WTC11 (cell line): ENCODE measurements around the gene OGDH.

Source experiments
- GRHL2 ChIP-seq: fragments of 250-450 bp; sonication (Bioruptor Pico); IDR thresholded peaks from 2 replicates; pipeline ENCODE4 v1.8.0; 2022; ENCODE audit warnings: mild to moderate bottlenecking, moderate library complexity; ENCODE audit not compliant: insufficient replicate concordance, severe bottlenecking
- NFYB ChIP-seq: sonication (generic); formaldehyde crosslinking; conservative IDR thresholded peaks from 2 replicates; pipeline ENCODE4 v1.8.0; 2022; ENCODE audit warnings: low read depth, missing genetic modification reagents
- TEAD4 ChIP-seq: sonication (generic); formaldehyde crosslinking; IDR thresholded peaks from 2 replicates; pipeline ENCODE4 v1.8.0; 2022; ENCODE audit warnings: mild to moderate bottlenecking, missing genetic modification reagents
- TF ChIP-seq, protein P1 (sequence below): fragments of 200-600 bp; IDR thresholded peaks from 2 replicates; pipeline ENCODE4 v1.8.0; 2022; ENCODE audit warnings: antibody characterized with exemption
- TF ChIP-seq, protein P2 (sequence below): sonication (generic); formaldehyde crosslinking; IDR thresholded peaks from 2 replicates; pipeline ENCODE4 v1.8.1; 2023; ENCODE audit warnings: mild to moderate bottlenecking, missing genetic modification reagents
- TF ChIP-seq, protein P3 (sequence below): sonication (generic); formaldehyde crosslinking; IDR thresholded peaks from 2 replicates; pipeline ENCODE4 v1.8.1; 2023; ENCODE audit warnings: mild to moderate bottlenecking, missing genetic modification reagents, moderate library complexity

DNA sequence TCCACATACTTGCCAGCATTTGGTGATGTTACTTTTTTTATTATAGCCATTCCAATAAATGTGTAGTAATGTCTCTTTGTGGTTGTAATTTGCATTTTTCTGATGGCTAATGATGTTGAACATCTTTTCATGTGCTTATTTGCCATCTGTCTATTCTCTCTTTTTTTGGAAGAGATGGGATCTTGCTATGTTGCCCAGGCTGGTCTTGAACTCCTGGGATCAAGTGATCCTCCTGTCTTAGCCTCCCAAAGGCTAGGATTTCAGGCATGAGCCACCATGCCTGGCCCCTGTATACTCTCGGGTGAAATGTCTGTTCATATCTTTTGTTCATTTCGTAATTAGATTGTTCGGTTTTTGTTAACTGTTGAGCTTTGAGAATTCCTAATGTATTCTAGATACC is 3.4 kb downstream of the OGDH start:
- TF ChIP-seq, protein P1, sequence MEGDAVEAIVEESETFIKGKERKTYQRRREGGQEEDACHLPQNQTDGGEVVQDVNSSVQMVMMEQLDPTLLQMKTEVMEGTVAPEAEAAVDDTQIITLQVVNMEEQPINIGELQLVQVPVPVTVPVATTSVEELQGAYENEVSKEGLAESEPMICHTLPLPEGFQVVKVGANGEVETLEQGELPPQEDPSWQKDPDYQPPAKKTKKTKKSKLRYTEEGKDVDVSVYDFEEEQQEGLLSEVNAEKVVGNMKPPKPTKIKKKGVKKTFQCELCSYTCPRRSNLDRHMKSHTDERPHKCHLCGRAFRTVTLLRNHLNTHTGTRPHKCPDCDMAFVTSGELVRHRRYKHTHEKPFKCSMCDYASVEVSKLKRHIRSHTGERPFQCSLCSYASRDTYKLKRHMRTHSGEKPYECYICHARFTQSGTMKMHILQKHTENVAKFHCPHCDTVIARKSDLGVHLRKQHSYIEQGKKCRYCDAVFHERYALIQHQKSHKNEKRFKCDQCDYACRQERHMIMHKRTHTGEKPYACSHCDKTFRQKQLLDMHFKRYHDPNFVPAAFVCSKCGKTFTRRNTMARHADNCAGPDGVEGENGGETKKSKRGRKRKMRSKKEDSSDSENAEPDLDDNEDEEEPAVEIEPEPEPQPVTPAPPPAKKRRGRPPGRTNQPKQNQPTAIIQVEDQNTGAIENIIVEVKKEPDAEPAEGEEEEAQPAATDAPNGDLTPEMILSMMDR, result no peak
- TF ChIP-seq, protein P2, sequence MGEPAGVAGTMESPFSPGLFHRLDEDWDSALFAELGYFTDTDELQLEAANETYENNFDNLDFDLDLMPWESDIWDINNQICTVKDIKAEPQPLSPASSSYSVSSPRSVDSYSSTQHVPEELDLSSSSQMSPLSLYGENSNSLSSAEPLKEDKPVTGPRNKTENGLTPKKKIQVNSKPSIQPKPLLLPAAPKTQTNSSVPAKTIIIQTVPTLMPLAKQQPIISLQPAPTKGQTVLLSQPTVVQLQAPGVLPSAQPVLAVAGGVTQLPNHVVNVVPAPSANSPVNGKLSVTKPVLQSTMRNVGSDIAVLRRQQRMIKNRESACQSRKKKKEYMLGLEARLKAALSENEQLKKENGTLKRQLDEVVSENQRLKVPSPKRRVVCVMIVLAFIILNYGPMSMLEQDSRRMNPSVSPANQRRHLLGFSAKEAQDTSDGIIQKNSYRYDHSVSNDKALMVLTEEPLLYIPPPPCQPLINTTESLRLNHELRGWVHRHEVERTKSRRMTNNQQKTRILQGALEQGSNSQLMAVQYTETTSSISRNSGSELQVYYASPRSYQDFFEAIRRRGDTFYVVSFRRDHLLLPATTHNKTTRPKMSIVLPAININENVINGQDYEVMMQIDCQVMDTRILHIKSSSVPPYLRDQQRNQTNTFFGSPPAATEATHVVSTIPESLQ, result no peak
- TF ChIP-seq NFYB (CRISPR knock-in tag) (no peak), TEAD4 (CRISPR knock-in tag) (no peak), GRHL2 (no peak)
- TF ChIP-seq, protein P3, sequence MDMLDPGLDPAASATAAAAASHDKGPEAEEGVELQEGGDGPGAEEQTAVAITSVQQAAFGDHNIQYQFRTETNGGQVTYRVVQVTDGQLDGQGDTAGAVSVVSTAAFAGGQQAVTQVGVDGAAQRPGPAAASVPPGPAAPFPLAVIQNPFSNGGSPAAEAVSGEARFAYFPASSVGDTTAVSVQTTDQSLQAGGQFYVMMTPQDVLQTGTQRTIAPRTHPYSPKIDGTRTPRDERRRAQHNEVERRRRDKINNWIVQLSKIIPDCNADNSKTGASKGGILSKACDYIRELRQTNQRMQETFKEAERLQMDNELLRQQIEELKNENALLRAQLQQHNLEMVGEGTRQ (CRISPR knock-in tag), result no peak
